ENCODE measurements around the gene CADPS. TPM values are rescaled to one million over a fixed set of nuclear protein-coding genes. Genes with fewer than 3 reads are reported as not detected.

The CADPS gene
- total and polyA plus RNA-seq, 9 of the 15 experiments (the other 6 are each of a cell fraction or from before 2014, with no cell fraction given): not detected

DNA sequence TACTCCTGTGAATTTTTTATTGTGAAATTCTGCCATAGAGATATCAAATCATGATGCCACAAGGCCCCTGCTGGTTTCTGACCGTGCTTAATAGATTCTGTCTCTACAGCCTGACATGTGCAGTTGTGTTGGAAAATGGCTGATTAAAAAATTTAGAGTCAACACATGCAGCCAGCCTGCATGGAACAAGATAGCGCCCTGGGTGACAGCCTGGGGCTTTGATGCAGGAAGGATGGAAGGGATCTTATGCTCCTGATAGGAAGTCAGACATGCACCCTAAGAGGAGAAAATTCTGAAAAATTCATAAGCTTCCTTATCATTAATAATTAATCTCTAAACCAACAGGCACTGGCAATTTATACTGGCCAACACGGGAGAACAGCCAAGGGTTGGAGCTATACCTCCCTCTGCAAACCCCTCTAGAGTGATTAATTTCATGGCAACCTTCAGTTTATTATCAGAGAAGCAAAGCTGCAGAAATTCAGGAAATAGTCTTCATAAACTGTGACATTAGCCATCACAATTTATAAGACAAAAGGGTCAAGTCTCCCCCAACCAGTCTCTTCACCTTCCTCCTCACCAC lies 198.4 kb downstream of the CADPS start (continued):
- TF ChIP-seq, protein P1, sequence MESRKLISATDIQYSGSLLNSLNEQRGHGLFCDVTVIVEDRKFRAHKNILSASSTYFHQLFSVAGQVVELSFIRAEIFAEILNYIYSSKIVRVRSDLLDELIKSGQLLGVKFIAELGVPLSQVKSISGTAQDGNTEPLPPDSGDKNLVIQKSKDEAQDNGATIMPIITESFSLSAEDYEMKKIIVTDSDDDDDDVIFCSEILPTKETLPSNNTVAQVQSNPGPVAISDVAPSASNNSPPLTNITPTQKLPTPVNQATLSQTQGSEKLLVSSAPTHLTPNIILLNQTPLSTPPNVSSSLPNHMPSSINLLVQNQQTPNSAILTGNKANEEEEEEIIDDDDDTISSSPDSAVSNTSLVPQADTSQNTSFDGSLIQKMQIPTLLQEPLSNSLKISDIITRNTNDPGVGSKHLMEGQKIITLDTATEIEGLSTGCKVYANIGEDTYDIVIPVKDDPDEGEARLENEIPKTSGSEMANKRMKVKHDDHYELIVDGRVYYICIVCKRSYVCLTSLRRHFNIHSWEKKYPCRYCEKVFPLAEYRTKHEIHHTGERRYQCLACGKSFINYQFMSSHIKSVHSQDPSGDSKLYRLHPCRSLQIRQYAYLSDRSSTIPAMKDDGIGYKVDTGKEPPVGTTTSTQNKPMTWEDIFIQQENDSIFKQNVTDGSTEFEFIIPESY (CRISPR knock-in tag; IDR thresholded peaks at IDR 0.05): no peak

DNA sequence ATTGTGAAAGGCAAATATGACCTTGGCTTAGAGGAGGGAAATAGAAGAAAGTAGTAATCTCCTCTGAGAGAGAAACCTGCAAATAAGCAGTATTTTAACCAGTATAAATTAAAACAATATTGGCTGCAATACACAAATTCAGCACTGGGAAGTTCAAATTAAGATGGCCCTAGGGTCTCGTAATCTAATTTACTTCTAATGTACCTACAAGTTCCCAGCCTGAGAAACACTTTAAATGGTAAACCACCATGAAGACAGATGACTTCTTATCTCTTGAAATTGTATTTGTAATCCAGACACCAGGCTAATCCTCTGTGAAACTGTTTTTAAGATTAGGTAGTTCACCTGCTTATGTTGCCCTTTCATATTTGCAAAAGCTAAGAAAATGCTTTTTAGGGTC lies 199.7 kb downstream of the CADPS start:
- Histone ChIP-seq H3K27ac (ENCODE audit: extremely low read depth, low read depth, low read length) (no peak overlapping the region), H3K9me1 (ENCODE audit: control insufficient read depth, insufficient read depth, low read length) (no peaks in the 10 kb centered on the region), H3K36me3 (ENCODE audit: control insufficient read depth, insufficient read depth, low read length) (no peaks in the 10 kb centered on the region), H2AFZ (ENCODE audit: low read depth, low read length) (no peak overlapping the region), H3K79me2 (ENCODE audit: control insufficient read depth, insufficient read depth, low read length) (no peaks in the 10 kb centered on the region), H3K4me3 (no peak overlapping the region), H3K4me1 (replicated peaks in 1 of 2; ENCODE audit: control insufficient read depth in 2 of 2, insufficient read depth in 2 of 2, low read length in 2 of 2) (no peaks in the 10 kb centered on the region), H3K9me3 (replicated peaks; ENCODE audit: control insufficient read depth, insufficient read depth, low read depth, low read length) (no peaks in the 10 kb centered on the region), H3K9ac (ENCODE audit: insufficient read depth in 1 of 2, low read depth in 2 of 2, low read length in 2 of 2) (no peak overlapping the region), H3K27me3 (ENCODE audit: control insufficient read depth in 2 of 2, insufficient read depth in 2 of 2, low read length in 2 of 2) (no peaks in the 10 kb centered on the region), H4K20me1 (replicated peaks; ENCODE audit: control insufficient read depth, insufficient read depth, low read length) (no peaks in the 10 kb centered on the region), H3K4me2 (ENCODE audit: insufficient read depth, low read length) (no peak overlapping the region)
- DNase-seq (ENCODE audit: extremely low read depth in 1 of 4, low spot score in 3 of 4) (no peak), ATAC-seq (no peak), FAIRE-seq (no peak)
- POLR2A ChIA-PET: no interaction called here
- CTCF ChIA-PET (ENCODE audit: low intra/inter-chr PET ratio): no interaction called here
- intact Hi-C loops (cut with micrococcal nuclease): no loop called here
- 5% methylated on average over 1 of the region's 1 CpG for WGBS (ENCODE audit: insufficient coverage, low coverage, missing lambda C conversion rate)
- BruUV-seq (replicated peaks): no TSS peak
- in situ Hi-C loops (cut with MboI): no loop called here
- TF ChIP-seq HDAC8 (tag; IDR thresholded peaks at IDR 0.05) (no peak), PRPF4 (IDR thresholded peaks at IDR 0.05; ENCODE audit: insufficient read depth, low read depth, low read length, poor library complexity, severe bottlenecking) (no peak), TEAD4 (IDR thresholded peaks at IDR 0.05; ENCODE audit: low read length) (no peak), TEAD4 (CRISPR knock-in tag; IDR thresholded peaks at IDR 0.05; ENCODE audit: borderline replicate concordance) (no peak), ZEB2 (IDR thresholded peaks at IDR 0.05) (no peak), ZNF347 (CRISPR knock-in tag; IDR thresholded peaks at IDR 0.05; ENCODE audit: low read depth) (no peak), CEBPG (CRISPR knock-in tag; IDR thresholded peaks at IDR 0.05) (no peak), CEBPG (tag; conservative IDR thresholded peaks at IDR 0.05 in 1 of 2, IDR thresholded peaks at IDR 0.05 in 1 of 2) (no peak), U2AF2 (optimal IDR thresholded peaks at IDR 0.05; ENCODE audit: low read depth, low read length) (no peak), THRA (IDR thresholded peaks at IDR 0.05) (no peak)
- TF ChIP-seq, protein P2, sequence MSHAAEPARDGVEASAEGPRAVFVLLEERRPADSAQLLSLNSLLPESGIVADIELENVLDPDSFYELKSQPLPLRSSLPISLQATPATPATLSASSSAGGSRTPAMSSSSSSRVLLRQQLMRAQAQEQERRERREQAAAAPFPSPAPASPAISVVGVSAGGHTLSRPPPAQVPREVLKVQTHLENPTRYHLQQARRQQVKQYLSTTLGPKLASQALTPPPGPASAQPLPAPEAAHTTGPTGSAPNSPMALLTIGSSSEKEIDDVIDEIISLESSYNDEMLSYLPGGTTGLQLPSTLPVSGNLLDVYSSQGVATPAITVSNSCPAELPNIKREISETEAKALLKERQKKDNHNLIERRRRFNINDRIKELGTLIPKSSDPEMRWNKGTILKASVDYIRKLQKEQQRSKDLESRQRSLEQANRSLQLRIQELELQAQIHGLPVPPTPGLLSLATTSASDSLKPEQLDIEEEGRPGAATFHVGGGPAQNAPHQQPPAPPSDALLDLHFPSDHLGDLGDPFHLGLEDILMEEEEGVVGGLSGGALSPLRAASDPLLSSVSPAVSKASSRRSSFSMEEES (CRISPR knock-in tag; IDR thresholded peaks at IDR 0.05): no peak
- TF ChIP-seq, protein P3, sequence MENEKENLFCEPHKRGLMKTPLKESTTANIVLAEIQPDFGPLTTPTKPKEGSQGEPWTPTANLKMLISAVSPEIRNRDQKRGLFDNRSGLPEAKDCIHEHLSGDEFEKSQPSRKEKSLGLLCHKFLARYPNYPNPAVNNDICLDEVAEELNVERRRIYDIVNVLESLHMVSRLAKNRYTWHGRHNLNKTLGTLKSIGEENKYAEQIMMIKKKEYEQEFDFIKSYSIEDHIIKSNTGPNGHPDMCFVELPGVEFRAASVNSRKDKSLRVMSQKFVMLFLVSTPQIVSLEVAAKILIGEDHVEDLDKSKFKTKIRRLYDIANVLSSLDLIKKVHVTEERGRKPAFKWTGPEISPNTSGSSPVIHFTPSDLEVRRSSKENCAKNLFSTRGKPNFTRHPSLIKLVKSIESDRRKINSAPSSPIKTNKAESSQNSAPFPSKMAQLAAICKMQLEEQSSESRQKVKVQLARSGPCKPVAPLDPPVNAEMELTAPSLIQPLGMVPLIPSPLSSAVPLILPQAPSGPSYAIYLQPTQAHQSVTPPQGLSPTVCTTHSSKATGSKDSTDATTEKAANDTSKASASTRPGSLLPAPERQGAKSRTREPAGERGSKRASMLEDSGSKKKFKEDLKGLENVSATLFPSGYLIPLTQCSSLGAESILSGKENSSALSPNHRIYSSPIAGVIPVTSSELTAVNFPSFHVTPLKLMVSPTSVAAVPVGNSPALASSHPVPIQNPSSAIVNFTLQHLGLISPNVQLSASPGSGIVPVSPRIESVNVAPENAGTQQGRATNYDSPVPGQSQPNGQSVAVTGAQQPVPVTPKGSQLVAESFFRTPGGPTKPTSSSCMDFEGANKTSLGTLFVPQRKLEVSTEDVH (IDR thresholded peaks at IDR 0.05; ENCODE audit: low read depth, partially characterized antibody): no peak

All from K562 (cell line).